HEK293T (cell line): Measurements from ENCODE around the gene ZNF83.
"Not testable (repeated sequence)": the region's sequence is repeated elsewhere in the genome, so short reads cannot be mapped to it uniquely, and the experiment has no call there.

Experiments
- BHLHE40 ChIP-seq: fragments of 450-650 bp; IDR thresholded peaks from 2 replicates; pipeline ENCODE4 v1.6.1; 2016; ENCODE audit warnings: mild to moderate bottlenecking, moderate library complexity, borderline replicate concordance
- CTBP1 ChIP-seq: fragments of 450-650 bp; IDR thresholded peaks from 2 replicates; pipeline ENCODE4 v1.6.1; 2016; ENCODE audit warnings: borderline replicate concordance
- ELF4 ChIP-seq: fragments of 450-650 bp; IDR thresholded peaks from 2 replicates; pipeline ENCODE4 v1.6.1; 2017; ENCODE audit warnings: antibody characterized with exemption
- FOXA1 ChIP-seq: fragments of 450-650 bp; IDR thresholded peaks from 2 replicates; pipeline ENCODE4 v1.6.1; 2016; ENCODE audit warnings: mild to moderate bottlenecking
- FOXK2 ChIP-seq: fragments of 450-650 bp; IDR thresholded peaks from 2 replicates; pipeline ENCODE4 v1.6.1; 2016; ENCODE audit warnings: mild to moderate bottlenecking
- FOXM1 ChIP-seq: fragments of 450-650 bp; IDR thresholded peaks from 2 replicates; pipeline ENCODE4 v1.6.1; 2017; ENCODE audit warnings: mild to moderate bottlenecking, borderline replicate concordance
- HDGF ChIP-seq: fragments of 450-650 bp; IDR thresholded peaks from 2 replicates; pipeline ENCODE4 v1.6.1; 2017; ENCODE audit warnings: antibody characterized with exemption, borderline replicate concordance
- L3MBTL2 ChIP-seq: fragments of 450-650 bp; conservative IDR thresholded peaks from 2 replicates; pipeline ENCODE4 v1.6.1; 2016; ENCODE audit warnings: mild to moderate bottlenecking
- LEF1 ChIP-seq: fragments of 450-650 bp; IDR thresholded peaks from 2 replicates; pipeline ENCODE4 v1.6.1; 2017; ENCODE audit warnings: mild to moderate bottlenecking, borderline replicate concordance
- PKNOX1 ChIP-seq: fragments of 450-650 bp; IDR thresholded peaks from 2 replicates; pipeline ENCODE4 v1.6.1; 2016
- SP1 ChIP-seq: fragments of 450-650 bp; IDR thresholded peaks from 2 replicates; pipeline ENCODE4 v1.6.1; 2017
- SUZ12 ChIP-seq: fragments of 450-650 bp; IDR thresholded peaks from 2 replicates; pipeline ENCODE4 v1.6.1; 2016; ENCODE audit warnings: mild to moderate bottlenecking
- TARDBP ChIP-seq: fragments of 450-650 bp; IDR thresholded peaks from 2 replicates; pipeline ENCODE4 v1.6.1; 2016

GRCh38 chr19:52569638-52569999 is 68.5 kb downstream of the ZNF83 start:
- TF ChIP-seq HDGF, TARDBP, PKNOX1, BHLHE40, SP1, LEF1, FOXA1, CTBP1, L3MBTL2, SUZ12, ELF4, FOXM1, FOXK2: not testable (repeated sequence)
